ELR (cell line): ENCODE results near the gene UGT2B7.

Experiments
- DNase-seq: peaks from one replicate; pipeline ENCODE4 v3.0.0-alpha.2; 2015; ENCODE audit warnings: low read depth

The UGT2B7 gene

GRCh38 chr4:69156913-69157312 is 60.6 kb downstream of the UGT2B7 start:
- peak; percentile 1 for DNase-seq
